ENCODE data around the gene LAMA1.

Gene LAMA1

GRCh38 chr18:7017013-7017412 lies 100.6 kb downstream of the LAMA1 start:
- TF ChIP-seq CTCF (conservative IDR thresholded peaks at IDR 0.05) (no peak), ZFX (IDR thresholded peaks at IDR 0.05) (no peak)
- H3K27ac ChIP-seq, result no peak overlapping the region

GRCh38 chr18:7011142-7011541 lies 106.5 kb downstream of the LAMA1 start:
- no peak for TF ChIP-seq CTCF (conservative IDR thresholded peaks at IDR 0.05)
- no peak for TF ChIP-seq ZFX (IDR thresholded peaks at IDR 0.05)
- no peak overlapping the region for H3K27ac ChIP-seq

- peak overlapping the region; percentile 46 for H3K27ac ChIP-seq
- no peak for TF ChIP-seq CTCF (conservative IDR thresholded peaks at IDR 0.05)
- TF ChIP-seq ZFX (IDR thresholded peaks at IDR 0.05), result no peak
Observed at GRCh38 chr18:7004009-7004408, 113.6 kb downstream of the LAMA1 start.

GRCh38 chr18:7002107-7002506 lies 115.5 kb downstream of the LAMA1 start:
- H3K27ac ChIP-seq, result no peak overlapping the region
- TF ChIP-seq ZFX (IDR thresholded peaks at IDR 0.05) (no peak), CTCF (conservative IDR thresholded peaks at IDR 0.05) (no peak)

- peak; percentile 88 for TF ChIP-seq CTCF (conservative IDR thresholded peaks at IDR 0.05)
- TF ChIP-seq ZFX (IDR thresholded peaks at IDR 0.05), result no peak
- no peak overlapping the region for H3K27ac ChIP-seq
Observed at GRCh38 chr18:7000484-7001096, 117.0 kb downstream of the LAMA1 start.

- no peak overlapping the region for H3K27ac ChIP-seq
- TF ChIP-seq ZFX (IDR thresholded peaks at IDR 0.05), result no peak
- no peak for TF ChIP-seq CTCF (conservative IDR thresholded peaks at IDR 0.05)
Observed at GRCh38 chr18:6997808-6998207, 119.8 kb downstream of the LAMA1 start.

- no peak for TF ChIP-seq ZFX (IDR thresholded peaks at IDR 0.05)
- no peak for TF ChIP-seq CTCF (conservative IDR thresholded peaks at IDR 0.05)
- H3K27ac ChIP-seq, result peak overlapping the region; percentile 67
Observed at GRCh38 chr18:6994771-6995430, 122.7 kb downstream of the LAMA1 start.
